Stimulated activated CD4-positive, alpha-beta T cell treated with anti-CD3 and anti-CD28 coated beads, TNF-alpha, amount 100 ng/mL, for 1 hour (primary cell): ENCODE results near the gene CTSZ.
A peak's percentile ranks its signal among the peaks of the same experiment; 100 is the strongest.
"Not testable (repeated sequence)": the region's sequence is repeated elsewhere in the genome, so short reads cannot be mapped to it uniquely, and the experiment has no call there.

Source experiments
- DNase-seq, 3 donors: peaks; one replicate each; pipeline ENCODE4 v3.0.0-alpha.2; 2020; ENCODE audit warnings: low read depth in 3 of 3, low spot score in 1 of 3

Gene CTSZ

GRCh38 chr20:59006864-59007664, at the start of gene CTSZ:
Gene CTSZ (minus strand): TSS chr20:59007254. CDS start chr20:59007128, 126 bp downstream.
- DNase-seq, result no peak

GRCh38 chr20:59055302-59055701, 48.2 kb upstream of the CTSZ start:
- DNase-seq, result no peak

DNA sequence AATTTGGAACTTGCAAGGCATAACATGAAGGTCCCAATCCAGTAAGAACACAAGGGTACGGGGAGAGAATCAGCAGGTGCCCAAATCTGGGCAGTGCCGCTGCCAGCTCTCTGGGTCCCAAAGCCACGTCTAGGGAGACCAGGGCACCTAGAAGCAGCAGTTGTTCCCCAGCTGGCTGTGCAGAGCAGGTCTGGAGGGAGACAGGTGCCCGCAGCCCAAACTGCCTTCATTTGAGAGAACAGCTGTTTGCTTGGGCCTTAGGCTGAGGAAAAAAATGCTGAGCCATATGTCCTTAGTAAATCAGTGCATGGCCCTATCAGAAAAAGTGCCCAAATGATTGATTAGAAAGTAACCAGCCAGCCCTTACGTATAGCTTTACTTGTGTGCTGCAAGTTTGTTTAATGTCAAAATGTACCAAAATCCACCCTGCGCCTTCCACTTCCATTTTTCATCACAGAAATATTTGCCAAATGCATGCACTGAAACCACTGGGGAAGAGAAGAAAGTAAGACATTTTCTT, 44.7 kb upstream of the CTSZ start:
- no peak for DNase-seq

- DNase-seq, result no peak
These were observed 43.4 kb upstream of the CTSZ start for GRCh38 chr20:59050437-59050836.

DNA sequence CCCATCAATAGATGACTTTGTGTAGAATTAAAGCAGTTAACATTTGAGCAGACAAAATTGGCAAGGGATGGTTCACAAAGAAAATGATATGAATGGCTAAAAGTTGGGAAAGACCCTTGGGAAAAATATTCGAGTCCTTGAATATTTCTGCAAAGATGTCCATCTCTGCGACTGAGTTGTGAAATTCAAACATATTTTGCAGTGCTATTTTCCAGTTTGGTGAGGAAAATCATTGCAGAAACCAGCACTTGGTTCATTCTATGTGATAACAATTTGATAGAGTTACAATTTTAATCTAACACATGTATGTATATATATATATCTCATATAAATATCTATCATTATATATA, 41.6 kb upstream of the CTSZ start:
- DNase-seq, result no peak

GRCh38 chr20:59047938-59048680, 41.1 kb upstream of the CTSZ start:
- DNase-seq, result no peak

DNA sequence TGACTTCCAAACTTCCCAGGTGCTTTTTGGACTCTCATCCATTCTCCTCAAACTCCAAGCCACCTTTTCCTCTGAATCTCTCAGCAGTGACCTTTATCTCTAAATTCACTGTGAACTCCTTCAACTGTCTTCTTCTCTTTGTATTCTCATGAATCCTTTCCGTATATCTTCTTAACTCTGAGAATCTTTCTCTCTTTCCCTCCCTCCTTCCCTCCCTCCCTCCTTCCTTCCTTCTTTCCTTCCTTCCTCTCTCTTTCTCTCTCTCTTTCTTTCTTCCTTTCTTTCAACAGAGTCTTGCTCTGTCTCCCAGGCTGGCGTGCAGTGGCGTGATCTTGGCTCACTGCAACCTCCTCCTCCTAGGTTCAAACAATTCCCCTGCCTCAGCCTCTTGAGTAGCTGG, 39.8 kb upstream of the CTSZ start:
- DNase-seq, result no peak

- no peak for DNase-seq
These were observed 37.7 kb upstream of the CTSZ start for GRCh38 chr20:59044796-59045195.

- no peak for DNase-seq
These were observed 37.2 kb upstream of the CTSZ start for GRCh38 chr20:59044295-59044694.

GRCh38 chr20:59043698-59044097, 36.6 kb upstream of the CTSZ start:
- no peak for DNase-seq

DNA sequence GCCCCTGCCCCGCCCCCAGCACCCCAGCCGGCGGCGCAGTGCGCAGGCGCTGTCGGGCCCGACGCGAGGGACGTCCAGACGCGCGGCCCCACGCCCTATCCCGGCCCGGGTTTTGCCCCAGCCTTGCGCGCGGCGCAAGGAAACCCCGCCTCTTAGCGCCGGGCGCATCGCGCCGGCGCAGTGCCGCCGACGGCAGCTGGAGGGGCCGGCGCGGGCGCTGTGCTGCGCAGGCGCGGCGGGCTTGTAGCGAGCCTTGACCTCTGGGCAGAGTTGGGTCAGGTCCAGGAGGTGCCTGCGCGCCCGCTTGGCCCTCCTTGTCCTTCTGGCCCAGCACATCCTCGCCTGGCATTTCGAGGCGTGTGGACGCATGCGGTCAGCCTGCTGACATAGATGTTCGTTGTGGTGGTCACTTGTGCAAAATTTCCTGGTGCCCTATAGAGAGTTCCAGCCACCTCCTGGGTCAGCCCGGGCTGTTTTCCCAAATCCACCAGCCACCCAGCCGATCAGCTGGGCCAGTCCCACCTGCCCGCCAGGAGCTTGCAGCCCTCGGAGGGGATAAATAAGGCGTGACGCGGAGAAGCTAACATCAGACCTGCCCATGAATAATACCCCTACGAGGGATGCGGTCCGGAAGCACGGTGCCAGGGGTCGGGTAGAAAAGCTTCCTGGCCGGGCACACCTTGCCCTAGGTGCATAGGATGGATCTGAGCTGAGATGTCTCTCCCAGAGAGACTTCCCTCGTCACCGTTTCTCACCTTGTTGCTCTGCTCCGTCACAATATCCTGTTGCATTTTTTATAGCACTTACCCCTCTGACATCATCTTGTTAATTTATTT, 36.0 kb upstream of the CTSZ start:
- peak; percentile 84 to 92 (median 88) for DNase-seq

- DNase-seq, result no peak
These were observed 35.2 kb upstream of the CTSZ start, which contains the start of gene PRELID3B for GRCh38 chr20:59042151-59042795. Gene PRELID3B (minus strand): TSS chr20:59042786. CDS start chr20:59042730, 56 bp downstream.

- DNase-seq, result not testable (repeated sequence)
These were observed 34.4 kb upstream of the CTSZ start for GRCh38 chr20:59041487-59041886.

GRCh38 chr20:59040667-59041066, 33.6 kb upstream of the CTSZ start:
- DNase-seq, result no peak

DNA sequence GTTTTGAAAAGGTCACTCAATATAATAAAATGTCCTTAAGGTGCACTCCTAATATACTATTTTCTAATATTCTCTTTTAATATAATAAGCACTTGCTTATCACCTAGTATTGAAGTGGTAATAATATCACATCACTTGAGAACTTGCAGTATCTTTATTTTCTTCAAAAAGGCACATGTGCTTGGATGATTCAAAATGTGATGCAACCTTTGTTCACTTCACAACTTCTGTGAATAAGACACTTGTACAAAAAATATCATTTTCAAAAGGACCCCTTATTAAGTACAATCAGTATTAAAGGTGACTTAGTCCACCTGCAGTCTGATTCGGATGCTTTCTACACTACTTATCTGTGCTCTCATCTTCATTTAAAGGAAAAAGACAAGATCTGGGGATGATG, 32.2 kb upstream of the CTSZ start:
- no peak for DNase-seq

DNA sequence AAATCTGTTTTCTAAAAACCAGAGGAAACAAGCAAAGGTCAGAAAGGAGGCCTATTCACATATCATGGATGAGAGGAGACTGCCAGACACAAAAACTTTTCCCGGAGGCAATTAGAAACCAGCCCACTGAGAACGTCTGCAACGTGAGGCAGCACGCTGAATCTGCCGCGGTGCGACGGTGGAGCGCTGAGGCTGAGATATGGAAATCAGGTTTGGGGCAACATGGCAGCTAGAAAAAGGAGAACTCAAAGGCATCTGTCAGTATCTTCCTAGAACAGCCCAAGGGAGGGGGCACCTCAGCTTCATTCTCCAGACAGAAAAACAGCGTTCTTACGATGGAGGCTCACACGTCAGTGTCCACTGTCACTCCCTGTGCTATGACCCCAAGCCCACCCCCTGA, 30.3 kb upstream of the CTSZ start:
- no peak for DNase-seq

DNA sequence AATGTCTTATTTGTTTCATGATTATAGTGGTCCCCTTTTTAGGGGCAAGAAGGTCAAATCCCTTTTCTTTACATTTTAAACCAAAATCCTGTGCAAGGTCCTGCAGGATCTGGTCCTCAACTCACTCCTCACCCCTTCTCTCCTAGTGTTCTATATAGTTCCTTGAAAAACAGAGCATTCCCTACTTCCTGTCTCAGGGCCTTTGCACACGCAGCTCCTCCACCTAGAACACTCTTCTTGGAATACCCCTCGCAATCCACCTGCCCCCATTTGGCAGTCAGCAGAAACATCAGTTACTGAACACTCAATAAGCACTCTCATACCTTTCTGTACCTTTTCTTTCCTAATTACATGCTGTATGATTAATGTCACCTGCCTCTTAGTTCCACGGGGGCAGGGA, 28.3 kb upstream of the CTSZ start:
- no peak for DNase-seq

- DNase-seq, result no peak
These were observed 26.6 kb upstream of the CTSZ start for GRCh38 chr20:59033616-59034165.

DNA sequence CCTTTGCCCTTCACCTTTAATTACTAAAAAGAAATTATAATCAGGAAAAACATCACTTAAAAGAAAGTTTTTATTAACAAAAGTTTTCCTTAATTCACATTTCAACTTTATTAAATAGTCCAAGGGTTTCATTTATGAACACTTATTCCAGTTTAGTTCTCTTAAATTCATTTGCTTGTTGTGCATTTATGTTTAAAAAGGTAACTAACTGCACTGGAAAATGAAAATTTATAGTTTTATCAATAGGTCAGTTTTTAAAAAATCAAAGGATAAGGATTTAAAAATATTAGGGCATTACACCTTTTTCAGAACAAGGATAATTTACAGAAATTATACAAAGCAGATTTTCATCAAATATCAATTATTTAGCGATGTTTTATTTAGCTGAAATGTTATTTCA, 26.0 kb upstream of the CTSZ start:
- DNase-seq, result no peak

DNA sequence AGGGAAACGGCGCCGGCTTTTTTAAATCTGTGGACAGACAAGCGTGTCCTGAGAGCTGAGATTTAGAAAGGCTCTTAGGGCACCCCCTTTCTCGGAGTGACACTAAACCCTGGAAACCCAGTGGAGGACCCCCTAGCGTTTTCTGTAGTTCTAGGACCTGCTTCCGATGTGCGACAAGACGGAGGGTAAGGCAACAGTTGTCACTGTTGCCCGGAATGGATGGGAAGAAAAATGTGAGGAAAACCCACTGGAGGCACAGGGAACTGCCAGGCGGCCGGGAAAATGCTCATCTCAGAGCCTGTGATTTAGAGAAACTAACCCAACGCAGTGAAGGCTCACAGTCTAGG, 25.6 kb upstream of the CTSZ start:
- DNase-seq, result no peak
